Body of pancreas (tissue), 4 donors: ENCODE results near the gene STPG4. TPM values are rescaled to one million over a fixed set of nuclear protein-coding genes. Genes with fewer than 3 reads are reported as not detected.

Source experiments
- ATAC-seq: fragments of 150-250 bp; one replicate; pipeline ENCODE4 v1.9.1; 2016
- DNase-seq, 4 donors: peaks; one replicate each; pipeline ENCODE4 v3.0.0-alpha.2; 2019
- H3K27ac ChIP-seq, 4 donors: fragments of 200-600 bp; sonication (generic); 1 replicate in 3 of 4; 2 replicates in 1 of 4; pipeline versions ENCODE4 v1.5.1 to v1.6.1; 2016 to 2019; ENCODE audit warnings: mild to moderate bottlenecking in 1 of 4, mixed read lengths in 1 of 4, moderate library complexity in 1 of 4
- H3K27me3 ChIP-seq, 2 donors: fragments of 200-600 bp; sonication (generic); one replicate each; pipeline ENCODE4 v1.6.0; 2016; ENCODE audit warnings: mild to moderate bottlenecking in 1 of 2
- H3K36me3 ChIP-seq, 2 donors: fragments of 200-600 bp; sonication (generic); replicated peaks in 1 of 2; 2 replicates each; pipeline ENCODE4 v1.5.1; 2016; ENCODE audit warnings: low read depth in 2 of 2; ENCODE audit not compliant: insufficient read depth in 1 of 2
- H3K4me1 ChIP-seq: fragments of 200-600 bp; sonication (generic); one replicate; pipeline ENCODE4 v1.6.0; 2016
- H3K4me3 ChIP-seq, 2 donors: fragments of 200-600 bp; sonication (generic); 1 replicate in 1 of 2; 2 replicates in 1 of 2; pipeline ENCODE4 v1.5.1; 2016 to 2019
- H3K9me3 ChIP-seq, 3 donors: fragments of 200-600 bp; sonication (generic); 1 replicate in 2 of 3; 2 replicates in 1 of 3; pipeline ENCODE4 v1.5.1; 2016
- CTCF ChIP-seq, 7 experiments: fragments of 450-650 bp in 4 of 7; fragments of 200-600 bp in 3 of 7; sonication (generic) in 3 of 7; IDR thresholded peaks; one replicate each; pipeline ENCODE4 v1.5.1; 2016 to 2019; ENCODE audit warnings: antibody characterized with exemption in 7 of 7
- POLR2A ChIP-seq, 3 donors: fragments of 450-650 bp; IDR thresholded peaks; one replicate each; pipeline ENCODE4 v1.6.1; 2016; ENCODE audit warnings: antibody characterized with exemption in 3 of 3, mild to moderate bottlenecking in 2 of 3
- WGBS, 2 donors: methylation state at CpG; one replicate each; pipeline ENCODE4 v1.1.5; 2017; 5-methylcytosine and 5-hydroxymethylcytosine counted together
- intact Hi-C: fragments of 100-400 bp; cut with DNase I; formaldehyde crosslinking; loops from one replicate; pipeline ENCODE4 v1.15.1; 2023
- total RNA-seq, 2 donors: library from RNA; depleted of rRNA; stranded (reverse); fragments of >200 nt; gene quantifications; one replicate each; pipeline ENCODE4 v1.1.0, GENCODE V29; 2016

The STPG4 gene
- total RNA-seq, 2 donors from 2014 or later: not detected

DNA sequence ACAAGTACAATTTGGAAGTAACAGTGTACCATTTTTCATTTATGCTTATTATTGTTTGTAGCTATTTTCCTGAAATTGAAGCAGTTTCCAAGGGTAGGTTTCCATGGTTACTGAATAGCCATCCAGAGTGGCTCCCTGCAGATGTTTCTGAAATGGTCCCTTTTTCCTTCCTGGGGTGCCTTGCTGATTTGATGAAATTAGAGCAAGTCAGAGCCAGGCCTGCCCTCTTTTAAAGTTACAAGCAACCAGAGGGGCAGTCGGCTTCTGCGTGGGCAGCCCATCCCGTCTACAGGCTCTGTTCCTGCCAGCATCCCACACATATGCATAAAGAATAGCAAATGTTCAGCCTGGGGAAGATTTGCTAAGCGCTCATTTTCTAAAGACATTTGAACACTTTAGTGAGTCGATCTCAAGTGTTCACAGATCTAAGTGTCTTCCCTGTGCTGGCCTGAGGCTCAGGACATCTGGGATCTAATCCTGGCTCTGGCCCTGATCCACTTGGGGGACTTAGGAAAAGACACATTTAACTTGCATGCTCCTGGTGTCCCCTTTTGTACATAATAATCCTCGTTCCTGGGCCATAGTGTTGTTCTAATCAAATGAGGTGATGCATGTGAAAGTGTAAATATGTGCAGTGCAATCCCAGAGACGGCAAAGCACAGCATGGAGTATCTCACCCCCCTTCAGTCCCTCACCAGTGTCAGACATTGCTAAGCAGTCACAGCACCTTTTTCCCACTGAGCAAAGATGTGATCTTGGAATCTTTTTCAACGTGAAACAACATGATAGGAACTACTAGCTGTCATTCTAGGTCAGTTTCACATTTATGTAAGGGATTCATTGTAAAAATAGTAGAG is 92.2 kb downstream of the STPG4 start:
- intact Hi-C loops: no loop called here
- Histone ChIP-seq H3K9me3 (no peaks in the 10 kb centered on the region), H3K27me3 (no peaks in the 10 kb centered on the region), H3K27ac (no peak overlapping the region), H3K4me1 (peaks cover 11% of the 10 kb centered on the region), H3K4me3 (no peak overlapping the region), H3K36me3 (peaks cover 0 to 15% of the 10 kb centered on the region in 2 donors)
- TF ChIP-seq POLR2A (IDR thresholded peaks at IDR 0.05) (no peak), CTCF (IDR thresholded peaks at IDR 0.05) (no peak)
- WGBS, 2 donors: 78 to 82% methylated on average over 8 of the region's 8 CpGs
- no peak for DNase-seq
- ATAC-seq: no peak

DNA sequence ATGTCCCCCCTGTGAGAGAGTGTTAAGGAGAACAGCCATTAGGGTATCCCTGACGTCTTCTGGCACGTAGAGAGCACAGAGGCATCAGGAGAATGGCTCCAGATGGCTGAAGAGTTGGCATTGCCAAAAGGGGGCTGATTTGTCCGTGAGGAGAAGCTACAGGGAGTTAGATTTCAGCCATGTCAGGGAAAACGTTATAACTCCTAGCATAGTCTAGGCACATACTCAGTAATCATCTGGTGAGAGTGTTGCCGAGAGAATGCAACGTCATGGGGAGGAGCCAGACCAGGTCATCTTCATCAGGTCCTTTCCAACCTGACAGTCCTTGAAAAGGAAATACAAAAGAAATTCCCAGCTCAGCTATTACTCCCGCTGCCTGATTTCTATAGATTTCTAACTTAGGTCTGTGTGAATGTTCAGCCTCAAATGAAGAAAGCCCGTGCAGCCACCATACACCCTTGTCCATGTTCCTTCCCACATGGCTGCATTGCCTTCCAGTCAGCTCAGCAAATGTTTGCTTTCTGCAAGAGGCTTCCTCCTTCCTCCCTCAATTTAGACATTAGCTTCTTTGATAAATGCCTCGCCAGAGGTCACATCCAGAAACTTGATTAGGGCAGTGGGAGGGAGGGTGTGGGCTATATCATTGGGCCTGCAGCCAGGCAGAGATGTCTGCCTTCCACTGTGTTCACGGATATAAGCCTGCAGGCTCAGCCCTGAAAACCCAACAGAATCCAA is 93.0 kb downstream of the STPG4 start:
- Histone ChIP-seq H3K27ac (no peak overlapping the region), H3K9me3 (no peaks in the 10 kb centered on the region), H3K36me3 (peaks cover 0 to 15% of the 10 kb centered on the region in 2 donors), H3K27me3 (no peaks in the 10 kb centered on the region), H3K4me3 (no peak overlapping the region), H3K4me1 (peaks cover 10% of the 10 kb centered on the region)
- 71 to 75% methylated on average over 10 of the region's 10 CpGs for WGBS, 2 donors
- intact Hi-C loops: no loop called here
- TF ChIP-seq CTCF (IDR thresholded peaks at IDR 0.05): no peak
- no peak for TF ChIP-seq POLR2A (IDR thresholded peaks at IDR 0.05)
- ATAC-seq: no peak
- no peak for DNase-seq

DNA sequence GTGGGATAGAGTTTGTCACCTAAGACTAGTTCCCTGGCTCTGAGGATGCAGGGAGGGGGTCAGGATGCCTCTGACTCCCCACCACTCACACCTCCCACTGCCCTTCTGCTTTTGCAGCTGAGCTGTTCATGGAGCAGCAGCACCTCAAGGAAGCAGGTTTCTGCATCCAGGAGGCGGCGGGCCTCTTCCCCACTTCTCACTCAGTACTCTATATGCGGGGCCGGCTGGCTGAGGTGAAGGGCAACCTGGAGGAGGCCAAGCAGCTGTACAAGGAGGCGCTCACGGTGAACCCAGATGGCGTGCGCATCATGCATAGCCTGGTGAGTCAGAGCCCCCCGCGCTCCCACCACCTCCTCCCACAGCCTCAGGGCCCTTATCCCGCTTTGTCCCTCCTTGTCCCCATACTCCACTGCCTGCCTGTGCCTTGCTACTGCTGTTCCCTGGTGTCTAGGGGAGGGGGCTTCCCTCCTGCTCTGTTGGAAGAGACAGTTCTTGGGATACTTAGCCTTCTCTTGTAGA is 94.4 kb downstream of the STPG4 start:
- peaks cover 0 to 15% of the 10 kb centered on the region in 2 donors for H3K36me3 ChIP-seq
- H3K27ac ChIP-seq: no peak overlapping the region
- 97 to 100% methylated on average over 11 of the region's 11 CpGs for WGBS, 2 donors
- H3K9me3 ChIP-seq: no peaks in the 10 kb centered on the region
- no peak for ATAC-seq
- DNase-seq: no peak
- peaks cover 11% of the 10 kb centered on the region for H3K4me1 ChIP-seq
- intact Hi-C loops: no loop called here
- H3K4me3 ChIP-seq: no peak overlapping the region
- TF ChIP-seq CTCF (IDR thresholded peaks at IDR 0.05): no peak
- TF ChIP-seq POLR2A (IDR thresholded peaks at IDR 0.05): no peak
- H3K27me3 ChIP-seq: no peaks in the 10 kb centered on the region

- WGBS, 2 donors: 75 to 83% methylated on average over 10 to 11 of the region's 11 CpGs
- DNase-seq: peak in 2 of 4 donors; percentile 42 to 68
- intact Hi-C loops: no loop called here
These were observed 96.8 kb downstream of the STPG4 start for GRCh38 chr2:47058003-47058931.

More at GRCh38 chr2:47058003-47058931, 96.8 kb downstream of the STPG4 start:
- Histone ChIP-seq H3K4me1 (peaks cover 7% of the 10 kb centered on the region), H3K4me3 (no peak overlapping the region), H3K27ac (peak overlapping the region in 2 of 4 donors; percentile 66 to 69), H3K9me3 (no peaks in the 10 kb centered on the region), H3K36me3 (peaks cover 0 to 17% of the 10 kb centered on the region in 2 donors), H3K27me3 (no peaks in the 10 kb centered on the region)
- TF ChIP-seq POLR2A (IDR thresholded peaks at IDR 0.05) (no peak), CTCF (IDR thresholded peaks at IDR 0.05) (no peak)
- ATAC-seq: peak; percentile 38
